Right forelimb (tissue), 1 donor: Measurements from ENCODE around the gene SPECC1L.
A peak's percentile ranks its signal among the peaks of the same experiment; 100 is the strongest.
"Not testable (repeated sequence)": the region's sequence is repeated elsewhere in the genome, so short reads cannot be mapped to it uniquely, and the experiment has no call there.

ENCODE experiments used
- DNase-seq: peaks from one replicate; pipeline ENCODE4 v3.0.0-alpha.2; 2018

The SPECC1L gene

GRCh38 chr22:24245584-24246561 is 24.8 kb upstream of the SPECC1L start:
- DNase-seq = peak; percentile 69

DNA sequence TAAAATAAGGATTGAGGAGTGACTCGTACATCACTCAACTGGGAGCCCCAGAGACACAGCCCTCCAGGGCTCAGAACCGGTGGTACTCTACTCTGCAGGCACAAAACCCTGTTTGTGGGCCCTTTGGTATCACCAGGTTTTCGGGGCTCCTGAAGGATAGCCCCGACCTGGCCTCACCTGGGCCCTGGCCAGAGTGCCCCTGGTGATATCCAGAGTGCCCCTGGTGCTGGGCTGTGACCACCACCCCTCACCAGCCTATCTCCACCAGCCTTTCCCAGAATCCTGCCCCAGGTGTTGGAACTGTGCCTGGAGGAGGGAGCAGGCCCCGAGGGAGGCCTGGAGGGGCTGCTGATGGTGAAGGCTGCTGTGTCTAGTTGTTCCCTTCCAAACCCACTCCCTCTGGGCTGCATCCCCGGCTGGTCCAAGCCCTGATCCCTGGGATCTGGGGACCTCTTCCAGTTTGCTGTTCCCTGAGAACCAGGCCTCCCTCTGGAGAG is 23.6 kb upstream of the SPECC1L start:
- DNase-seq = no peak

- peak; percentile 93 for DNase-seq
Measured at GRCh38 chr22:24247564-24248344, 22.9 kb upstream of the SPECC1L start.

DNA sequence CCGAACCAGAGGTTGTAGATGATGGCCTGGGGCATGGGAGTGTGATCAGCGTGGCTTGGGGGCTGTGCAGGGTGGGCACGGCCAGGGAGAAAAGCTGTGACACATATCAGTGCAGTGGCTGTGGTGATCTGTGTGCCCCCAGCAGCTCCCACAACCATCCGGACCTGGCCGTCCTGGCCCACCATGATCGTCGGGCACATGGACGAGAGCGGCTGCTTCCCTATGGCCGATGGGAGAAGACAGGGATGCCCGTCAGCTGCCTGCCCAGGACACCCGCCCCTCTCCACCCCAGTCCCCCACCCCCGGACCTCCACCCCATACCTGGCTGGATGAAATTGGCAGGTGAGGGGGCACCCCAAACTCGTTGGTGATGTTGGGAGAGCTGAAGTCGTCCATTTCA is 22.0 kb upstream of the SPECC1L start:
- DNase-seq = not testable (repeated sequence)

DNA sequence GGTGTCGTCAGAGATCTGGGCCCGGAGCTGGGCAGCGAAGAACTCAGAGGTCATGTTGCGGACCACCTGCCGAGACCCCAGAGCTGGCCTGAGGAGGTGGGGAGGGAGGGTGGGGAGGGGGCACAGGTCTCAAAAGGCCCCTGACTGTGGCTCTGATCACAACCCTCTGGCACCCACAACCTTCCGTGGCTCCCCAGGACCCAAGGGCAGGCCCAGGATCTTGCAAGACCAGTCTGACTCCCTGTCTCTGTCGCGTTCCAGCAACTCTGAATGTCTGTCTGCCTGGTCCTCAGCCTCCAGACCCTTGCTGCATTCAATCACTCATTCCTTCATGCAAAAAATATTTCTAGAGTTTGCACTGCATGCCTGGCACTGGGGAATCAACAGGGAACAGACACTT is 21.2 kb upstream of the SPECC1L start:
- not testable (repeated sequence) for DNase-seq

DNA sequence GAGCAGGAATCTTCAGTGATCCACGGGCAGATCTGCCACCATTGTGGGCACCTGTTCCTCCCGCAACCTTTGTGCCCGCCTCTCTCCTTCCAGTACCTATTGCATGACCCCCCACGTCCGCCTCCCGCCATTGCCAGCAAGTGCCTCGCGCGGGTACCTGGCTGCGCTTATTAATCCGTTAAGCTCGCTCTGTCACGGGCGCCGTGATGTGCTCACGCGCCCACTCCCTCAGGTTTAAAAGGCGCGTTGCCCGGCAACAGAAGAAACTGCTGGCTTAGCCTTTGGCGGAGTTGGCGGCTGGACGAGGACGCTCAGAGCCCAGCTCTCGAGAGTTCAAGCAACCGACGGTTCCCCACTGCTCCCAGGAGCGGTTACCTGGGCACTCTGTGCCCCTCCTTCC is 19.3 kb upstream of the SPECC1L start:
- not testable (repeated sequence) for DNase-seq

GRCh38 chr22:24253126-24253525 is 17.5 kb upstream of the SPECC1L start:
- DNase-seq = not testable (repeated sequence)

DNA sequence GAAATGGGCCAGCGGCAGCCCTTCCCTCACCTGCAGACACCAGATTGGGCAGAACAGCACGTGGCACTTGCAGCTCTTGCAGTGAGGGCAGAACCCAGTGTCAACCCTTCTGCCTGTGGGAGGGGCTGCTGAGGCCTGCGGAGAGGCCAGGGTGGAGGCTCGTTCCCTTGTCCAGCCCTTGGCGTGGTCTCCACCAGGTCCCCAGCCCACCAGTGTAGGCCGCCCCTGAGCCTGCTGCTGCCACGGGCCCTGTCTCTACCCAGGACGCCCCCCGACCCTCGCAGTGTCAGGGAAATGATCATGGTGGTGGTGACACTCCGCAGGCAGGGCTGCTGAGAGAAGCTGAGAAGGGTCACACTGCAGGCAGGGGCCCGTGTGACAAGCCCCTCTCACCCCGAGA is 14.5 kb upstream of the SPECC1L start:
- DNase-seq = not testable (repeated sequence)

DNA sequence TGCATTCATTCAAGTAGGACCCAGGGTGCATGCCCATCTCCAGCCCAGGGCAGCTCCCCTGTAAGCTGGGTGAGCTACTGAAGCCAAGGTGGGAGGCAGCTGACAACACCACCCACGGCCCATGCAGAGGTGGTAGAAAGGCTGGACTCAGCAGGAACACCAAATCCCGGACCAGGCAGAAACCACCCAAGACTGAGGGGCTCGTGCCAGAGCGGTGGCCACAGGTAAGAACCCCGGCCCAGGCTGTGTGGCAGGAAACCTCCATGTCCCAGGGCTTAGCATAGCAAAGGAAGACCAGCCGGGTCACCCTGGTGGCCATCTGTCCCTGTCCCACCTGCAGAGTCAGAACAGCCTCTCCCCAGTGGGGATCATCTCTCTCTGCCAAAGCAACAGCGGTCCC is 13.9 kb upstream of the SPECC1L start:
- DNase-seq = not testable (repeated sequence)

GRCh38 chr22:24259459-24259858 is 11.2 kb upstream of the SPECC1L start:
- DNase-seq = peak; percentile 63

DNA sequence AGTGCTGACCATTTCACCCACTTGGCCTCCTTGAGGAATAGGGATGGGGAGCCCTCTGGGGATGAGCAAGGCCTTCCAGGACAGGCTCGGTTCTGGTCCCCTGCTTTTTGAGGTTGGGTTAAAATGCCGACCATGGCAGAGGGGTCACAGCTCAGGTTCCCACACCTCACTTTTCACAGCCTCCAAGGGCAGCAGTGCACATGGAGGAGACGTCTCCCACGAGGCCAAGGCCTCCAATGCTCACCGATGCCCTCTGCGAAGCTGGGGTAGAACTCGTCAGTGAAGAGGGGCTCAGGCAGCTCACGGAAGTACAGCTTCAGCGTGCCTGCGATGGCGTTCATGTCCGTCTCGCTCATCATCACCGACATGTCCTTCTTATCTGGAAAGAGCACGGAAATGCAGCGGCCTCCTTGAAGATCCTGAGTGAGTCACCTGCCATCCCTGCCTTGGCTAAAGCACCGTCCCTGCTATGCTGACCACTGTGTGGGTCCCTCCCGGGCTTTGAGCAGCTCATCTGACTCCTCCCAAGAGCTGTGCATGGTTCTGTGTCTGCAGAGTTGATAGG is 8.4 kb upstream of the SPECC1L start:
- DNase-seq = not testable (repeated sequence)

GRCh38 chr22:24263479-24263878 is 7.2 kb upstream of the SPECC1L start:
- DNase-seq = not testable (repeated sequence)

DNA sequence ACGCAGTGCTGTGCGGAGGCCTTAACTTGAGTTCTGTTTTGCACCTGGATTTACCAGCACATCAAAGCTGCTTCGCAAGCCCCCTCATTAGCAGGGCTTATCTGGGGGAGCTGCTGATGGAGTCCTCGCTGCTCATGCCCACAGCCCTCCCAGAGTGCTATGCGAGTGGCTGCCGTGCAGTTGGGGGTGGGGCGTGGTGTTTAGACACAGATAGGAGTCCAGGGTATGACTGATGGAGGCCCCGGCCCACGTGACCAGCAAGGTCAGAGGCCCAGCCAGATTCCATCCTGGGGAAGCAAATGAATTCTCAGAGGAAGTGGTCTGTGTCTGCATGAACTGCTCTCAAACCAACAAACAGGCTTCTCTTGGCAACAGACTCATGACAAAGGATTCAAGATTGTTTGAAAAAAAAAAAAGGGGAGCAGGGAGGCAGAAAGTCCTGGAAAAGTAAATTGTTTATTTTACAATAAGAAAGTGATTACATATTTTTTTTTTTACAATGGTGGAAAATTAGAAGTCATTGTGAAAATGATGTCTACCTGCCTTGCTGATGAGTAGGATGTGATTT is 6.2 kb upstream of the SPECC1L start:
- DNase-seq = not testable (repeated sequence)

- DNase-seq = no peak
Measured at GRCh38 chr22:24265734-24266133, 4.9 kb upstream of the SPECC1L start.

- not testable (repeated sequence) for DNase-seq
Measured at GRCh38 chr22:24266495-24266894, 4.1 kb upstream of the SPECC1L start.

- DNase-seq = peak; percentile 48
Measured at GRCh38 chr22:24271386-24271854, 789 bp downstream of the SPECC1L start.

- DNase-seq = not testable (repeated sequence)
Measured at GRCh38 chr22:24273031-24273430, 2.4 kb downstream of the SPECC1L start.

- DNase-seq = not testable (repeated sequence)
Measured at GRCh38 chr22:24273906-24274305, 3.3 kb downstream of the SPECC1L start.

- DNase-seq = not testable (repeated sequence)
Measured at GRCh38 chr22:24274696-24275405, 4.2 kb downstream of the SPECC1L start.

- not testable (repeated sequence) for DNase-seq
Measured at GRCh38 chr22:24280363-24280762, 9.7 kb downstream of the SPECC1L start.

DNA sequence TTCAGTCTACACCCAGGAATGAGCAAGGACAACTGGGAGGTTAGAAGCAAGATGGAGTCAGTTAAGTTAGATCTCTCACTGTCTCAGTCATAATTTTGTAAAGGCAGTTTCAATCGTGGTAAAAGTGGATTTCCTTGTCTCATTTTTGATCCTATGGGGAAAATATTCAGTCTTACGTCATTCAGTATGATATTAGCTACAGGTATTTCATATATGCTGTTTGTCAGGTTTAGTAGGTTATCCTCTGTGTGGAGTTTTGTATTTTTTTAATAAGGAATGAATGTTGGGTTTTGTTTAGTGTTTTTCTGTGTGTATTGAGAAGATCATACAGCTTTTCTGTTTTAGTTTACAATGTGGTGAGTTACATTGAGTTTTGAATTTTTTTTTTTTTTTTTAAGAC is 11.8 kb downstream of the SPECC1L start:
- DNase-seq = no peak

DNA sequence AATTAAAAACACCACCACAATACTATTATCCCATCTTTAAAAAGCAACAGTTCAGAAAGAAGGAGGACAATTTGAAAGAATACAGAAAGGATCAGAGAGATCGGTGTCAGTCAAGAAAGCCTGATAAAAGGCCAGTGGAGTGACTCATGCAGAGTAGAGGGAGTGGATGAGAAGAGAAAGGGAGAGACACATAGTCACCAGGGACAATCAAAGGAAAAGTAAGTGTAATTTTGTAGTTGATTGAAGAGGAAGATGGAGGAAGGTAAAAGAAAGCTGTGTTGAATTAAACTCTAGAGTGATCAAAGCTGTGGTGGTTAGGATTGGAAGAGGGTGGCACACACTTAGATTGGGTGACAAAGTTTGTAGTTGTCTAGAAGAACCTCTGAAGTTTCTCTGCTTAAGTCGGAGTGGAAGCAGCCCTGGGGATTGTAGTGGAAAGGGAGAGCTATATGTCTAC is 14.1 kb downstream of the SPECC1L start:
- no peak for DNase-seq
